HepG2 (cell line): ENCODE data around the gene GRM8. TPM values are rescaled to one million over a fixed set of nuclear protein-coding genes. Genes with fewer than 3 reads are reported as not detected.

Experiments used
- ATAC-seq: fragments of 200-7000 bp; cut with Tn5 transposase; 3 replicates; pipeline ENCODE4 v1.9.1; 2020; ENCODE audit warnings: mild to moderate bottlenecking, moderate library complexity
- BruUV-seq: library from RNA; stranded (reverse); fragments of 400-500 nt; replicated peaks from 2 replicates; lab custom pipeline; 2021; lab: Mats Ljungman, UMichigan
- CTCF ChIA-PET: fragments of 300-600 bp; formaldehyde crosslinking; extraction: SDS; loops from one replicate; lab custom pipeline; 2021; ENCODE audit warnings: low total read pairs, inconsistent platforms, low intra/inter-chr PET ratio; lab: Yijun Ruan, JAX
- POLR2A ChIA-PET: fragments of 350-600 bp; sonication (Branson Sonifier 250); formaldehyde crosslinking; loops from one replicate; lab custom pipeline; 2020; ENCODE audit warnings: antibody characterized with exemption, inconsistent platforms; lab: Yijun Ruan, JAX
- DNase-seq: peaks from one replicate; pipeline ENCODE4 v3.0.0-alpha.2; 2015; ENCODE audit warnings: low spot score
- FAIRE-seq: peaks from 3 replicates; lab custom pipeline; 2011; peaks lifted over from hg19 to GRCh38; lab: Jason Lieb, UNC
- H2AFZ ChIP-seq: one replicate; pipeline ENCODE4 v1.6.1; 2011; ENCODE audit warnings: low read length, inconsistent platforms
- H3K27ac ChIP-seq: fragments of 300-600 bp; 3 replicates; pipeline ENCODE4 v1.8.0; 2011; ENCODE audit warnings: mixed run types, mild to moderate bottlenecking, mixed read lengths, low read length, inconsistent platforms; ENCODE audit not compliant: insufficient read depth; ENCODE audit errors: extremely low read length
- H3K27me3 ChIP-seq, 2 experiments: fragments of 200-600 bp in 1 of 2; 2 replicates in 1 of 2; 3 replicates in 1 of 2; pipeline versions ENCODE4 v1.6.0 to v1.8.0; 2011; ENCODE audit warnings: low read length in 2 of 2, mild to moderate bottlenecking in 2 of 2, moderate library complexity in 2 of 2, inconsistent platforms in 1 of 2; ENCODE audit not compliant: insufficient read depth in 2 of 2, control insufficient read depth in 1 of 2
- H3K36me3 ChIP-seq, 2 experiments: fragments of 200-600 bp in 1 of 2; replicated peaks in 1 of 2; 2 replicates in 1 of 2; 3 replicates in 1 of 2; pipeline versions ENCODE4 v1.5.1 to v1.8.0; 2011; ENCODE audit warnings: low read length in 2 of 2, inconsistent platforms in 1 of 2; ENCODE audit not compliant: insufficient read depth in 2 of 2, control insufficient read depth in 1 of 2
- H3K4me1 ChIP-seq: 2 replicates; pipeline ENCODE4 v1.5.1; 2012; ENCODE audit warnings: low read length, inconsistent platforms; ENCODE audit not compliant: insufficient read depth
- H3K4me2 ChIP-seq: 2 replicates; pipeline ENCODE4 v1.6.0; 2011; ENCODE audit warnings: low read depth, low read length, inconsistent platforms
- H3K4me3 ChIP-seq, 3 experiments: fragments of 200-600 bp in 1 of 3; sonication (generic), shearing (Covaris generic) in 1 of 3; replicated peaks in 1 of 3; 2 replicates each; pipeline ENCODE4 v1.5.1; 2011 to 2016; ENCODE audit warnings: low read length in 3 of 3, inconsistent platforms in 2 of 3, low read depth in 2 of 3, mild to moderate bottlenecking in 2 of 3, control low read depth in 1 of 3, mixed read lengths in 1 of 3; ENCODE audit not compliant: insufficient read depth in 1 of 3
- H3K79me2 ChIP-seq: one replicate; pipeline ENCODE4 v1.6.1; 2011; ENCODE audit warnings: low read length, inconsistent platforms; ENCODE audit not compliant: insufficient read depth
- H3K9ac ChIP-seq: 2 replicates; pipeline ENCODE4 v1.6.0; 2011; ENCODE audit warnings: mild to moderate bottlenecking, low read depth, low read length, inconsistent platforms; ENCODE audit not compliant: insufficient read depth
- H3K9me3 ChIP-seq: 2 replicates; pipeline ENCODE4 v1.5.1; 2012; ENCODE audit warnings: mild to moderate bottlenecking, low read length
- H4K20me1 ChIP-seq: 2 replicates; pipeline ENCODE4 v1.6.0; 2011; ENCODE audit warnings: inconsistent platforms, mild to moderate bottlenecking, low read length, moderate library complexity; ENCODE audit not compliant: insufficient read depth
- ARHGAP35 ChIP-seq: sonication (generic); formaldehyde crosslinking; IDR thresholded peaks from 2 replicates; pipeline ENCODE4 v1.9.0; 2022; ENCODE audit warnings: mild to moderate bottlenecking, inconsistent platforms, moderate library complexity, missing genetic modification reagents, borderline replicate concordance
- ATAD3A ChIP-seq: sonication (generic); formaldehyde crosslinking; IDR thresholded peaks from 2 replicates; pipeline ENCODE4 v1.4.0; 2020; ENCODE audit warnings: missing genetic modification reagents
- CHD2 ChIP-seq: IDR thresholded peaks from 2 replicates; pipeline ENCODE4 v1.6.1; 2011; ENCODE audit warnings: low read depth, low read length, improper control_type of control experiment
- KLF9 ChIP-seq: IDR thresholded peaks from 2 replicates; pipeline ENCODE4 v1.6.1; 2016; ENCODE audit warnings: low read depth
- MTF2 ChIP-seq: sonication (generic); formaldehyde crosslinking; IDR thresholded peaks from 2 replicates; pipeline ENCODE4 v1.5.0; 2020; ENCODE audit warnings: missing genetic modification reagents, borderline replicate concordance
- PHB2 ChIP-seq: fragments of 450-650 bp; IDR thresholded peaks from 2 replicates; pipeline ENCODE4 v1.6.1; 2018; ENCODE audit not compliant: partially characterized antibody
- SALL2 ChIP-seq: sonication (generic); formaldehyde crosslinking; IDR thresholded peaks from 2 replicates; pipeline ENCODE4 v1.8.1; 2023; ENCODE audit warnings: mild to moderate bottlenecking, missing genetic modification reagents, inconsistent platforms
- SP2 ChIP-seq: sonication (generic); formaldehyde crosslinking; IDR thresholded peaks from 2 replicates; pipeline ENCODE4 v1.5.1; 2020; ENCODE audit warnings: mild to moderate bottlenecking, missing genetic modification reagents
- SRF ChIP-seq: IDR thresholded peaks from 2 replicates; pipeline ENCODE4 v1.6.1; 2011; ENCODE audit warnings: mild to moderate bottlenecking, low read depth, low read length, moderate library complexity
- ZFP36L1 ChIP-seq: sonication (generic); formaldehyde crosslinking; IDR thresholded peaks from 2 replicates; pipeline ENCODE4 v1.8.0; 2022; ENCODE audit warnings: mild to moderate bottlenecking, missing genetic modification reagents, moderate library complexity
- ZFP36L2 ChIP-seq: sonication (generic); formaldehyde crosslinking; IDR thresholded peaks from 2 replicates; pipeline ENCODE4 v1.4.0; 2020; ENCODE audit warnings: missing genetic modification reagents
- ZNF10 ChIP-seq: sonication (generic); formaldehyde crosslinking; IDR thresholded peaks from 2 replicates; pipeline ENCODE4 v1.4.0; 2020; ENCODE audit warnings: mild to moderate bottlenecking, low read depth, missing genetic modification reagents, borderline replicate concordance
- ZNF562 ChIP-seq: sonication (generic); formaldehyde crosslinking; IDR thresholded peaks from 2 replicates; pipeline ENCODE4 v1.8.0; 2022; ENCODE audit warnings: missing genetic modification reagents, borderline replicate concordance
- ZNF577 ChIP-seq: sonication (generic); formaldehyde crosslinking; IDR thresholded peaks from 2 replicates; pipeline ENCODE4 v1.4.0; 2020; ENCODE audit warnings: mild to moderate bottlenecking, low read depth, missing genetic modification reagents, borderline replicate concordance
- ZNF737 ChIP-seq: sonication (generic); formaldehyde crosslinking; IDR thresholded peaks from 2 replicates; pipeline ENCODE4 v1.5.0; 2020; ENCODE audit warnings: missing genetic modification reagents, mild to moderate bottlenecking, borderline replicate concordance
- ZNF772 ChIP-seq: sonication (generic); formaldehyde crosslinking; IDR thresholded peaks from 2 replicates; pipeline ENCODE4 v1.5.0; 2020; ENCODE audit warnings: mild to moderate bottlenecking, missing genetic modification reagents
- WGBS: methylation state at CpG from one replicate; pipeline ENCODE4 v1.1.6; 2017; ENCODE audit warnings: low lambda C conversion rate; 5-methylcytosine and 5-hydroxymethylcytosine counted together
- in situ Hi-C: cut with HindIII; loops from 2 replicates; pipeline ENCODE4 v1.10.0; 2017; ENCODE audit warnings: low pct_unique_long_range_greater_than_20kb; ENCODE audit not compliant: extremely low pct_ligation_motif_present
- intact Hi-C: fragments of 100-400 bp; cut with micrococcal nuclease; formaldehyde crosslinking; loops from one replicate; pipeline ENCODE4 v1.10.0; 2022; ENCODE audit not compliant: unreplicated experiment
- polyA plus RNA-seq, 8 experiments: library from polyadenylated mRNA; depleted of rRNA in 3 of 8; stranded (reverse) in 7 of 8; unstranded in 1 of 8; fragments of >200 nt; fragmentation: Illumina TruSeq in 4 of 8; extraction: Trizol in 4 of 8; gene quantifications; 2 replicates each; pipeline versions ENCODE4 v1.2.1 to v1.2.3, GENCODE V29; 2011 to 2016; ENCODE audit warnings: low read depth in 4 of 8, missing spikeins in 1 of 8, mixed read lengths in 1 of 8; ENCODE audit not compliant: insufficient read depth in 1 of 8
- total RNA-seq, 5 experiments: library from RNA; depleted of rRNA; stranded (reverse); fragments of >200 nt; fragmentation: Illumina TruSeq; extraction: Trizol; gene quantifications; 2 replicates each; pipeline ENCODE4 v1.2.3, GENCODE V29; 2016; ENCODE audit warnings: low read depth in 1 of 5
- TF ChIP-seq, protein P1 (sequence below): sonication (generic); formaldehyde crosslinking; IDR thresholded peaks from 2 replicates; pipeline ENCODE4 v1.4.0; 2020; ENCODE audit warnings: missing genetic modification reagents; ENCODE audit errors: not compliant biosample characterization
- TF ChIP-seq, protein P2 (sequence below): sonication (generic); formaldehyde crosslinking; IDR thresholded peaks from 2 replicates; pipeline ENCODE4 v1.8.0; 2022; ENCODE audit warnings: missing genetic modification reagents, mild to moderate bottlenecking, borderline replicate concordance

The GRM8 gene
- total and polyA plus RNA-seq, 2 of the 13 experiments (the other 11 are each of a cell fraction or from before 2014, with no cell fraction given), result not detected

DNA sequence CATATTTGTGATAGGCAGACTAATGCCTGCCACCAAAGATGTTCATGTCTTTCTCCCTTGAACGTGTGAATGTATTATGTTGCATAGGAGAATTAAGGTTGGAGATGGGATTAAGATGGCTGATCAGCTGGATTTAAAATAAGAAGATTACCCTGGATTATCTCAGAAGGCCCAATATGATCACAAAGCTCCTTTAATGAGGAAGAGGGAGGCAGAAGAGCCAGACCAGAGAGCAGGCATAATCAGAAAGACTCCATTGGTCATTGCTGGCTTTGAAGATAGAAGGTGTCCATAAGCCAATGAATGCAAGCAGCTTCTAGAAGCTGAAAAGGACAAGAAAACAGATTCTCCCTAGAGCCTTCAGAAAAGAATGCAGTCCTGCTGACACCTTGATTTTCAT, 410.3 kb downstream of the GRM8 start:
- Histone ChIP-seq H3K79me2 (no peaks in the 10 kb centered on the region), H3K27ac (no peak overlapping the region), H3K36me3 (no peaks in the 10 kb centered on the region), H3K9ac (no peak overlapping the region), H2AFZ (no peak overlapping the region), H3K9me3 (no peaks in the 10 kb centered on the region), H3K4me3 (no peak overlapping the region), H3K4me1 (no peaks in the 10 kb centered on the region), H3K27me3 (no peaks in the 10 kb centered on the region), H4K20me1 (no peaks in the 10 kb centered on the region), H3K4me2 (no peak overlapping the region)
- WGBS, result 0% methylated on average over 1 of the region's 1 CpG
- POLR2A ChIA-PET, result no interaction called here
- in situ Hi-C loops, result no loop called here
- ATAC-seq (no peak), DNase-seq (no peak), FAIRE-seq (no peak)
- no TSS peak for BruUV-seq
- CTCF ChIA-PET, result no interaction called here
- intact Hi-C loops, result no loop called here
- no peak for TF ChIP-seq ZNF10
- TF ChIP-seq, protein P1, sequence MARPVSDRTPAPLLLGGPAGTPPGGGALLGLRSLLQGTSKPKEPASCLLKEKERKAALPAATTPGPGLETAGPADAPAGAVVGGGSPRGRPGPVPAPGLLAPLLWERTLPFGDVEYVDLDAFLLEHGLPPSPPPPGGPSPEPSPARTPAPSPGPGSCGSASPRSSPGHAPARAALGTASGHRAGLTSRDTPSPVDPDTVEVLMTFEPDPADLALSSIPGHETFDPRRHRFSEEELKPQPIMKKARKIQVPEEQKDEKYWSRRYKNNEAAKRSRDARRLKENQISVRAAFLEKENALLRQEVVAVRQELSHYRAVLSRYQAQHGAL (CRISPR knock-in tag), result no peak
- no peak for TF ChIP-seq SALL2
- no peak for TF ChIP-seq KLF9 (CRISPR knock-in tag)
- no peak for TF ChIP-seq ZNF577
- TF ChIP-seq SRF, result no peak
- no peak for TF ChIP-seq ZNF562 (CRISPR knock-in tag)
- TF ChIP-seq ZFP36L2 (CRISPR knock-in tag), result no peak
- no peak for TF ChIP-seq ARHGAP35 (CRISPR knock-in tag)
- no peak for TF ChIP-seq ZNF737
- TF ChIP-seq ZFP36L1 (CRISPR knock-in tag), result no peak
- no peak for TF ChIP-seq MTF2 (CRISPR knock-in tag)
- TF ChIP-seq SP2 (CRISPR knock-in tag), result no peak
- no peak for TF ChIP-seq PHB2
- no peak for TF ChIP-seq ZNF772 (CRISPR knock-in tag)
- TF ChIP-seq CHD2, result no peak
- no peak for TF ChIP-seq ATAD3A
- TF ChIP-seq, protein P2, sequence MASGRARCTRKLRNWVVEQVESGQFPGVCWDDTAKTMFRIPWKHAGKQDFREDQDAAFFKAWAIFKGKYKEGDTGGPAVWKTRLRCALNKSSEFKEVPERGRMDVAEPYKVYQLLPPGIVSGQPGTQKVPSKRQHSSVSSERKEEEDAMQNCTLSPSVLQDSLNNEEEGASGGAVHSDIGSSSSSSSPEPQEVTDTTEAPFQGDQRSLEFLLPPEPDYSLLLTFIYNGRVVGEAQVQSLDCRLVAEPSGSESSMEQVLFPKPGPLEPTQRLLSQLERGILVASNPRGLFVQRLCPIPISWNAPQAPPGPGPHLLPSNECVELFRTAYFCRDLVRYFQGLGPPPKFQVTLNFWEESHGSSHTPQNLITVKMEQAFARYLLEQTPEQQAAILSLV (CRISPR knock-in tag), result no peak
